HCT116 (cell line): Measurements from ENCODE around the gene ATG5. TPM values are rescaled to one million over a fixed set of nuclear protein-coding genes. Genes with fewer than 3 reads are reported as not detected.

Experiments used
- ATAC-seq: fragments of 200-7000 bp; cut with Tn5 transposase; 2 replicates; pipeline ENCODE4 v1.9.1; 2020; ENCODE audit warnings: mild to moderate bottlenecking, moderate library complexity
- BruUV-seq: library from RNA; stranded (reverse); fragments of 400-500 nt; replicated peaks from 2 replicates; lab custom pipeline; 2021; lab: Mats Ljungman, UMichigan
- CTCF ChIA-PET: fragments of 300-600 bp; sonication (Branson Sonifier 250); formaldehyde crosslinking; loops from one replicate; lab custom pipeline; 2021; ENCODE audit warnings: antibody characterized with exemption; lab: Charles Lee
- POLR2A ChIA-PET: fragments of 300-600, 350-600 bp; sonication (Branson Sonifier 250); formaldehyde crosslinking; loops from one replicate; lab custom pipeline; 2021; ENCODE audit warnings: antibody characterized with exemption; lab: Charles Lee
- RAD21 ChIA-PET, 2 experiments: fragments of 300-600 bp; sonication (Branson Sonifier 250); formaldehyde crosslinking; loops; one replicate each; lab custom pipeline; 2023; ENCODE audit warnings: low total read pairs in 2 of 2; ENCODE audit not compliant: uncharacterized antibody in 2 of 2, unreplicated experiment in 2 of 2, low non-redundant PET in 1 of 2; lab: Charles Lee
- DNase-seq: peaks from one replicate; pipeline ENCODE4 v3.0.0-alpha.2; 2010; ENCODE audit warnings: low read depth, low spot score
- H2AFZ ChIP-seq: fragments of 200-600 bp; shearing (Covaris generic), sonication (generic); 2 replicates; pipeline ENCODE4 v1.6.1; 2017; ENCODE audit warnings: low read depth, mixed run types, mixed read lengths, antibody characterized with exemption, low read length; ENCODE audit not compliant: poor library complexity, severe bottlenecking
- H3K27ac ChIP-seq: 2 replicates; pipeline ENCODE4 v1.5.1; 2012; ENCODE audit warnings: low read depth, low read length
- H3K27me3 ChIP-seq: fragments of 200-600 bp; sonication (generic); 2 replicates; pipeline ENCODE4 v1.6.1; 2016; ENCODE audit warnings: mixed run types, low read length, mixed read lengths; ENCODE audit not compliant: insufficient read depth
- H3K36me3 ChIP-seq, 2 experiments: fragments of 200-500 bp in 1 of 2; fragments of 200-600 bp in 1 of 2; sonication (Bioruptor generic) in 1 of 2; sonication (generic) in 1 of 2; 2 replicates each; pipeline versions ENCODE4 v1.5.1 to v1.6.1; 2014 to 2016; ENCODE audit warnings: low read length in 2 of 2, inconsistent platforms in 1 of 2, mixed read lengths in 1 of 2, mixed run types in 1 of 2; ENCODE audit not compliant: insufficient read depth in 2 of 2, control insufficient read depth in 1 of 2
- H3K4me1 ChIP-seq, 2 experiments: fragments of 200-600 bp in 1 of 2; sonication (generic) in 1 of 2; 2 replicates each; pipeline versions ENCODE4 v1.5.1 to v1.6.1; 2012 to 2017; ENCODE audit warnings: low read length in 2 of 2, inconsistent platforms in 1 of 2, mild to moderate bottlenecking in 1 of 2, mixed read lengths in 1 of 2, mixed run types in 1 of 2, moderate library complexity in 1 of 2; ENCODE audit not compliant: insufficient read depth in 2 of 2, control insufficient read depth in 1 of 2
- H3K4me2 ChIP-seq: fragments of 200-600 bp; sonication (generic); 2 replicates; pipeline ENCODE4 v1.6.1; 2017; ENCODE audit warnings: mixed run types, low read length, mixed read lengths
- H3K4me3 ChIP-seq, 2 experiments: fragments of 200-600 bp in 1 of 2; sonication (generic) in 1 of 2; replicated peaks in 1 of 2; 2 replicates each; pipeline ENCODE4 v1.5.1; 2011 to 2016; ENCODE audit warnings: low read length in 2 of 2, control low read depth in 1 of 2, low read depth in 1 of 2, mild to moderate bottlenecking in 1 of 2, mixed read lengths in 1 of 2, mixed run types in 1 of 2
- H3K79me2 ChIP-seq: fragments of 200-600 bp; sonication (generic); 2 replicates; pipeline ENCODE4 v1.6.1; 2017; ENCODE audit warnings: mild to moderate bottlenecking, mixed run types, low read length, moderate library complexity, mixed read lengths; ENCODE audit not compliant: insufficient read depth
- H3K9ac ChIP-seq: fragments of 200-600 bp; sonication (generic); 2 replicates; pipeline ENCODE4 v1.6.1; 2016; ENCODE audit warnings: low read length, mixed read lengths
- H3K9me2 ChIP-seq: fragments of 200-600 bp; sonication (generic), shearing (Covaris generic); 2 replicates; pipeline ENCODE4 v1.6.1; 2017; ENCODE audit warnings: mixed run types, mild to moderate bottlenecking, moderate library complexity; ENCODE audit not compliant: insufficient read depth
- H3K9me3 ChIP-seq, 2 experiments: fragments of 200-500 bp in 1 of 2; fragments of 200-600 bp in 1 of 2; sonication (Bioruptor generic) in 1 of 2; sonication (generic) in 1 of 2; 2 replicates each; pipeline ENCODE4 v1.6.1; 2014 to 2017; ENCODE audit warnings: low read length in 2 of 2, mixed read lengths in 2 of 2, inconsistent platforms in 1 of 2, low read depth in 1 of 2, mild to moderate bottlenecking in 1 of 2, mixed run types in 1 of 2, moderate library complexity in 1 of 2; ENCODE audit not compliant: control insufficient read depth in 1 of 2, insufficient read depth in 1 of 2
- H4K20me1 ChIP-seq: fragments of 200-600 bp; sonication (generic), shearing (Covaris generic); 2 replicates; pipeline ENCODE4 v1.6.1; 2017; ENCODE audit warnings: mixed run types, mild to moderate bottlenecking, moderate library complexity; ENCODE audit not compliant: insufficient read depth
- EGR1 ChIP-seq: IDR thresholded peaks from 2 replicates; pipeline ENCODE4 v1.6.1; 2012; ENCODE audit warnings: low read depth
- ELF1 ChIP-seq: IDR thresholded peaks from 2 replicates; pipeline ENCODE4 v1.6.1; 2012; ENCODE audit warnings: low read depth, borderline replicate concordance
- EZH2phosphoT487 ChIP-seq: fragments of 200-600 bp; IDR thresholded peaks from 2 replicates; pipeline ENCODE4 v1.6.1; 2018; ENCODE audit warnings: antibody characterized with exemption, borderline replicate concordance
- FOSL1 ChIP-seq: IDR thresholded peaks from 2 replicates; pipeline ENCODE4 v1.6.1; 2012; ENCODE audit warnings: low read depth
- JUND ChIP-seq: IDR thresholded peaks from 2 replicates; pipeline ENCODE4 v1.6.1; 2012
- MAX ChIP-seq: IDR thresholded peaks from 2 replicates; pipeline ENCODE4 v1.6.1; 2012
- POLR2AphosphoS5 ChIP-seq: IDR thresholded peaks from 2 replicates; pipeline ENCODE4 v1.6.1; 2011; ENCODE audit warnings: mild to moderate bottlenecking, low read depth, low read length, moderate library complexity
- RAD21 ChIP-seq: IDR thresholded peaks from 2 replicates; pipeline ENCODE4 v1.6.1; 2012; ENCODE audit warnings: low read depth, mild to moderate bottlenecking
- SRF ChIP-seq: IDR thresholded peaks from 2 replicates; pipeline ENCODE4 v1.6.1; 2012; ENCODE audit warnings: low read depth
- TCF7L2 ChIP-seq: IDR thresholded peaks from 2 replicates; pipeline ENCODE4 v1.7.0; 2011; ENCODE audit warnings: borderline replicate concordance, inconsistent platforms; ENCODE audit not compliant: insufficient read depth, insufficient read length; ENCODE audit errors: extremely low read depth
- YY1 ChIP-seq: IDR thresholded peaks from 2 replicates; pipeline ENCODE4 v1.6.1; 2011; ENCODE audit warnings: low read length, low read depth, moderate library complexity, mild to moderate bottlenecking; ENCODE audit not compliant: insufficient replicate concordance; ENCODE audit errors: extremely low read depth
- ZNF274 ChIP-seq: fragments of 200-500 bp; sonication (Bioruptor generic); IDR thresholded peaks from 2 replicates; pipeline ENCODE4 v1.6.1; 2014; ENCODE audit warnings: mild to moderate bottlenecking, low read depth, low read length, inconsistent platforms
- intact Hi-C: fragments of 100-400 bp; cut with micrococcal nuclease; formaldehyde crosslinking; loops from 2 replicates; pipeline ENCODE4 v1.10.0; 2022
- total RNA-seq: library from RNA; stranded (reverse); gene quantifications from one replicate; pipeline ENCODE4 v1.2.1, GENCODE V29; 2021; ENCODE audit not compliant: unreplicated experiment
- TF ChIP-seq, protein P1 (sequence below): IDR thresholded peaks from 2 replicates; pipeline ENCODE4 v1.6.1; 2012
- TF ChIP-seq, protein P2 (sequence below): IDR thresholded peaks from 2 replicates; pipeline ENCODE4 v1.6.1; 2012; ENCODE audit warnings: low read depth

Gene ATG5
- total RNA-seq, 1 experiment from 2014 or later = 39.6 TPM

DNA sequence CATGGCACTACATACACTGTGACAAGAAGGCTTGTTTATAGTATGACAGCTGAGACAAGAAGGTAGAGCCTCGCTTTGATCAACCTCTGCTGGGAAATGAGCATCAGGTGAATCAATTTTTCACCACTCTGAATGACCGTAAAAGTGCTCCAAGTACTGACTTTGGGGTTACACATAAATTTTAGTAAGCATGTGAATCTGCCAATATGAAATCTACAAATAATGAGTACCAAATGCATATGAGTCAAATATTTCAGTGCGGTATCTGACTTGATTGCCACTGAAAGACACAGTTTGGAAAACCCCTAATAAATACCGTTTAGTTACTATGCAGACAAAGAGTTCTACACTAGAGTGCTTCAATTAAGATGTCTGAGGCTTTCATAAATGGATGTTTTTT, 77.8 kb downstream of the ATG5 start:
- TF ChIP-seq YY1 = no peak
- TF ChIP-seq, protein P1, sequence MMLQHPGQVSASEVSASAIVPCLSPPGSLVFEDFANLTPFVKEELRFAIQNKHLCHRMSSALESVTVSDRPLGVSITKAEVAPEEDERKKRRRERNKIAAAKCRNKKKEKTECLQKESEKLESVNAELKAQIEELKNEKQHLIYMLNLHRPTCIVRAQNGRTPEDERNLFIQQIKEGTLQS = no peak
- TF ChIP-seq, protein P2, sequence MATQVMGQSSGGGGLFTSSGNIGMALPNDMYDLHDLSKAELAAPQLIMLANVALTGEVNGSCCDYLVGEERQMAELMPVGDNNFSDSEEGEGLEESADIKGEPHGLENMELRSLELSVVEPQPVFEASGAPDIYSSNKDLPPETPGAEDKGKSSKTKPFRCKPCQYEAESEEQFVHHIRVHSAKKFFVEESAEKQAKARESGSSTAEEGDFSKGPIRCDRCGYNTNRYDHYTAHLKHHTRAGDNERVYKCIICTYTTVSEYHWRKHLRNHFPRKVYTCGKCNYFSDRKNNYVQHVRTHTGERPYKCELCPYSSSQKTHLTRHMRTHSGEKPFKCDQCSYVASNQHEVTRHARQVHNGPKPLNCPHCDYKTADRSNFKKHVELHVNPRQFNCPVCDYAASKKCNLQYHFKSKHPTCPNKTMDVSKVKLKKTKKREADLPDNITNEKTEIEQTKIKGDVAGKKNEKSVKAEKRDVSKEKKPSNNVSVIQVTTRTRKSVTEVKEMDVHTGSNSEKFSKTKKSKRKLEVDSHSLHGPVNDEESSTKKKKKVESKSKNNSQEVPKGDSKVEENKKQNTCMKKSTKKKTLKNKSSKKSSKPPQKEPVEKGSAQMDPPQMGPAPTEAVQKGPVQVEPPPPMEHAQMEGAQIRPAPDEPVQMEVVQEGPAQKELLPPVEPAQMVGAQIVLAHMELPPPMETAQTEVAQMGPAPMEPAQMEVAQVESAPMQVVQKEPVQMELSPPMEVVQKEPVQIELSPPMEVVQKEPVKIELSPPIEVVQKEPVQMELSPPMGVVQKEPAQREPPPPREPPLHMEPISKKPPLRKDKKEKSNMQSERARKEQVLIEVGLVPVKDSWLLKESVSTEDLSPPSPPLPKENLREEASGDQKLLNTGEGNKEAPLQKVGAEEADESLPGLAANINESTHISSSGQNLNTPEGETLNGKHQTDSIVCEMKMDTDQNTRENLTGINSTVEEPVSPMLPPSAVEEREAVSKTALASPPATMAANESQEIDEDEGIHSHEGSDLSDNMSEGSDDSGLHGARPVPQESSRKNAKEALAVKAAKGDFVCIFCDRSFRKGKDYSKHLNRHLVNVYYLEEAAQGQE = no peak
- TF ChIP-seq ZNF274 = no peak
- TF ChIP-seq ELF1 = no peak
- TF ChIP-seq FOSL1 = no peak
- TF ChIP-seq SRF = no peak
- no peak for TF ChIP-seq TCF7L2
- no peak for TF ChIP-seq JUND
- no peak for TF ChIP-seq RAD21
- TF ChIP-seq POLR2AphosphoS5 = no peak
- no peak for TF ChIP-seq MAX
- TF ChIP-seq EZH2phosphoT487 = no peak
- no peak for TF ChIP-seq EGR1
- ChIA-PET POLR2A (no interaction called here), RAD21 (no interaction called here), CTCF (no interaction called here)
- ATAC-seq (no peak), DNase-seq (no peak)
- Histone ChIP-seq H3K79me2 (peaks cover 23% of the 10 kb centered on the region), H3K4me1 (peaks cover 0 to 3% of the 10 kb centered on the region in 2 experiments; a peak in 1 of 4 replicates), H3K4me2 (no peak overlapping the region), H4K20me1 (0 out of 2 replicates have a peak, but pooled peaks cover 4% of the 10 kb centered on the region), H3K27ac (no peak overlapping the region), H3K4me3 (no peak overlapping the region), H3K9me3 (no peaks in the 10 kb centered on the region), H3K9ac (no peak overlapping the region), H2AFZ (no peak overlapping the region), H3K27me3 (no peaks in the 10 kb centered on the region), H3K36me3 (peaks cover 3 to 7% of the 10 kb centered on the region in 2 experiments; a peak in 2 of 4 replicates), H3K9me2 (no peaks in the 10 kb centered on the region)
- BruUV-seq = no TSS peak
- intact Hi-C loops = loop anchor here (2.0 kb wide), 1 partner anchor 17 kb away; no protein-coding TSS in a partner anchor
